GM19193 (cell line): Measurements from ENCODE around the gene ZNF93.

Experiments used
- POLR2A ChIP-seq: IDR thresholded peaks from 4 replicates; pipeline ENCODE4 v1.6.1; 2011; ENCODE audit not compliant: insufficient read depth, insufficient read length; ENCODE audit errors: extremely low read depth

The ZNF93 gene

GRCh38 chr19:19944583-19944880 lies 43.8 kb downstream of the ZNF93 start:
- TF ChIP-seq POLR2A, result no peak

- TF ChIP-seq POLR2A, result no peak
These were observed 45.5 kb downstream of the ZNF93 start for GRCh38 chr19:19946226-19946625.

- no peak for TF ChIP-seq POLR2A
These were observed 48.1 kb downstream of the ZNF93 start for GRCh38 chr19:19948800-19949199.

GRCh38 chr19:19955208-19955607 lies 54.5 kb downstream of the ZNF93 start:
- TF ChIP-seq POLR2A, result no peak

- TF ChIP-seq POLR2A, result no peak
These were observed 55.8 kb downstream of the ZNF93 start for GRCh38 chr19:19956434-19957075.

GRCh38 chr19:19964416-19964815 lies 63.7 kb downstream of the ZNF93 start:
- no peak for TF ChIP-seq POLR2A

GRCh38 chr19:19966862-19967261 lies 66.1 kb downstream of the ZNF93 start:
- no peak for TF ChIP-seq POLR2A
